Measurements from ENCODE around the gene LRRN3. TPM values are rescaled to one million over a fixed set of nuclear protein-coding genes. Genes with fewer than 3 reads are reported as not detected.

Gene LRRN3
- total and polyA plus RNA-seq, 2 of the 8 experiments (the other 6 are each of a cell fraction or from before 2014, with no cell fraction given), result 0.20 to 0.32 TPM

DNA sequence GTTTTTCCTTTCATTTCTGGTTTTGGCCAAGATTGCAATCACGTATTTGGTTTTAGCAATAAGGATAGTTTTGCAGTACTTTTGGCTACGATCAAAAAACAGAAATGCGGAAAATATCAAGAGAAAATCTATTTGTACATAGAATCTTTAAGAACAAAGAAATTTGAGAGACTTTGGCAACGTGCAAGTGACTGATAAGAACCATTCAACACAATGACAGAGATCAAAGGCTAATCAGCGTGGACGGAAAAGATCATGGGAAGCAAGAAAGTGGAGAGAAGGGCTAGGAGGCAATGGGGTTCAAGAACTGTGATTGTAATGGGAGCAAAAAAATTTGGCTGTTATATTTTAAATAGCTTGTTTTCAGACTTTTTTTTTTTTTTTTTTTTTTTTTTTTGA lies 16.2 kb upstream of the LRRN3 start (continued):
- TF ChIP-seq EZH2 (IDR thresholded peaks at IDR 0.05; ENCODE audit: low read depth, low read length, severe bottlenecking) (no peak), HDAC2 (IDR thresholded peaks at IDR 0.05; ENCODE audit: borderline replicate concordance in 1 of 2, low read depth in 2 of 2, low read length in 2 of 2) (no peak), CHD1 (IDR thresholded peaks at IDR 0.05; ENCODE audit: low read depth, low read length) (no peak), MAFK (IDR thresholded peaks at IDR 0.05; ENCODE audit: low read depth, low read length) (no peak), BRCA1 (IDR thresholded peaks at IDR 0.05; ENCODE audit: low read depth, low read length) (no peak), RBBP5 (IDR thresholded peaks at IDR 0.05; ENCODE audit: borderline replicate concordance, low read depth, low read length) (no peak), TEAD4 (IDR thresholded peaks at IDR 0.05; ENCODE audit: low read depth, low read length) (no peak)

Measured in H1 (cell line).